Activated T-cell treated with anti-CD3 and anti-CD28 coated beads, Interleukin-2, amount 50 U/mL, for 48 hours (primary cell): ENCODE data around the gene SPP1.
"Not testable (repeated sequence)": the region's sequence is repeated elsewhere in the genome, so short reads cannot be mapped to it uniquely, and the experiment has no call there.

ENCODE experiments used
- DNase-seq, 2 experiments: peaks; one replicate each; pipeline ENCODE4 v3.0.0-alpha.2; 2020

SPP1 gene

GRCh38 chr4:87995435-87995834, 19.9 kb downstream of the SPP1 start:
- DNase-seq = no peak

DNA sequence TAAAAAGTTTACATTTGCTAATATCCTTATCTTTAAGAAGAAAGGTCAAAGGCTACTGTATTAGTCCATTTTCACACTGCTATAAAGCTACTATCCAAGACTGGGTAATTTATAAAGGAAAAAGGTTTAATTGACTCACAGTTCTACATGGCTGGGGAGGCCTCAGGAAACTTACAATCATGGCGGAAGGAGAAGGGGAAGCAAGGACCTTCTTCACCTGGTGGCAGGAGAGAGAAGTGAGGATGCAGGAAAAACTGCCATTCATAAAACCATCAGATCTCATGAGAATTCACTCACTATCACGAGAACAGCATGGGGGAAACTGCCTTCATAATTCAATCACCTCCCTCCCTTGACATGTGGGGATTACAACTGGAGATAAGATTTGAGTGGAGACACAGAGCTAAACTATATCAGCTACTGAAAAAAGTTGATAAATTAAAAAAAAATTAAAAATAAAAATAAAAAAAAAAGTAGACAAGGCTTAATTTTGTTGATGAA, 23.7 kb downstream of the SPP1 start:
- not testable (repeated sequence) for DNase-seq

GRCh38 chr4:88001871-88002270, 26.4 kb downstream of the SPP1 start:
- DNase-seq = no peak

DNA sequence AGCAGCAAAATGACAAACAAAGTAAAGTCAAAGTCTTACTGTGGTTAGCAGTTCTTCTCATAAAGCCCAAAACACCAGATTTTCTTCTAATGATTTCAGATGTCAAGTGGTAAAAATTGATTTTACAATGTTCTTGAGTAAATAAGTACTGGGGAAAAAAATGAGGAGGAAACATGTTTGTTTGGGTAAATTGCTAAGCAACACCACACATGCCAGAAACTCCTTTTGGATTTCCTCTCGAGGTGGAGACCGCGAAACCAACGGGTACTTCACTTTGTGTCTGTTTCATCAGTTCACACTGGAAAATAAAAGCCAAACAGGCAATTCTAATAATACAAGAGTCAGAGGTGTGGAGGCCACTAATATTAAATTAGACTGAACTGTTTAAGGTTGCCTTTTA, 27.3 kb downstream of the SPP1 start:
- no peak for DNase-seq

DNA sequence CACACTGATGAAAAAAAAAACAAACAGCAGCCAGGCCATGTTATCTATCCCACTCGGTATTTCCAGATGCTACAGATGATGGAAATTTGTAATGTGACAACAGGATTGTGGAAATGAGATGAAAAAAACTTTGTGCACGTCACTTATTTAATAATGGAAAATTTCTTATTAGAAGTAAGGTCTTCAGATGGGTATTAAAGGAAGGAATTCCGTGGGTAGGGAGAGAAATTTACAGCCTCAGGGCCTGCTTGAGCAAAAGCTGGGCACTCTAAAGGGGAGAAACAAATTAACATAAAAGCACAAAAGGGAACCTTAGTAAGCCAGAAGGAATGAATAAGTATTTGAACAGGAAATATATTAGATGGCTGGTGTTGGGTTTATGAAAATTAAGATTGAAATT, 27.7 kb downstream of the SPP1 start:
- DNase-seq = no peak

- no peak for DNase-seq
Observed at GRCh38 chr4:88005076-88005475, 29.6 kb downstream of the SPP1 start.

- no peak for DNase-seq
Observed at GRCh38 chr4:88005946-88006345, 30.4 kb downstream of the SPP1 start.

DNA sequence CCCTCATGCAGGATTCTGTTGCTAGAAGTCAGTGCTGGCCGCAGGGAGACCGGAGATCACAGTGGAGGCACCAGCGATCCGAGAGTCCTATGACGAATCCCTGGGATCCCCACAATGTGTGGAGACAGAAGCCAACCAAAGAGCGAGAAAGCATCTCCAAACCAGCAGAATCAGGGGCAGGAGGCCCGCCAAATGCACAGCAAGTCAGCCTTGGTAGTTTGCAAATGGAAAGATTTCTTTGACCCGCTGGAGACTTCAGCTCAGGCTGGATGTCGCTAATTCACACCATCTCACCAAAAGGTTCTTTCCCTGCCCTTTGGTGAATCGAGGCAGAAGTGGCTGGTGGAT, 31.4 kb downstream of the SPP1 start:
- no peak for DNase-seq

GRCh38 chr4:88007304-88008121, 32.0 kb downstream of the SPP1 start, which contains the start of gene PKD2:
Gene PKD2 (plus strand): TSS chr4:88007635. CDS start chr4:88007734, 99 bp downstream.
- peak; percentile 83 to 87 for DNase-seq

- peak; percentile 38 to 50 for DNase-seq
Observed at GRCh38 chr4:88008122-88008742, 32.7 kb downstream of the SPP1 start.

- DNase-seq = no peak
Observed at GRCh38 chr4:88008743-88009171, 33.2 kb downstream of the SPP1 start.

DNA sequence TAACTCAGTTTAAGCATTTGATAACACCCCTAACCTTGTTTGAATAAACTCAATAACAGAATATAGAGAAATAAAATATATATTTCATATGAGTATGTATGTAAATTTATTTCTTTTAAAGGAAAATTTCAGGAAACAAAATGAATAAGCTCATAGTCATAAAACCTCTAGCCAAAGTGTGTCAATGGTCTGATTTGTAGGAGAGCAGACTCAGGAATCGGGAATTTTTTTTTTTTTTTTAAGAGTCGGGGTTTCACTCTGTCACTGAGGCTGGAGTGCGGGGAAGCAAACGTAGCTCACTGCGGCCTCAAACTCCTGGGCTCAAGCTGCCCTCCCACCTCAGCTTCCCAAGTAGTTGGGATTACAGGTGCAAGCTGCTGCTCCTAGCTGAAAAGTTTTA, 34.4 kb downstream of the SPP1 start:
- DNase-seq = no peak

- DNase-seq = no peak
Observed at GRCh38 chr4:88010966-88011365, 35.5 kb downstream of the SPP1 start.

GRCh38 chr4:88012647-88013046, 37.1 kb downstream of the SPP1 start:
- no peak for DNase-seq

DNA sequence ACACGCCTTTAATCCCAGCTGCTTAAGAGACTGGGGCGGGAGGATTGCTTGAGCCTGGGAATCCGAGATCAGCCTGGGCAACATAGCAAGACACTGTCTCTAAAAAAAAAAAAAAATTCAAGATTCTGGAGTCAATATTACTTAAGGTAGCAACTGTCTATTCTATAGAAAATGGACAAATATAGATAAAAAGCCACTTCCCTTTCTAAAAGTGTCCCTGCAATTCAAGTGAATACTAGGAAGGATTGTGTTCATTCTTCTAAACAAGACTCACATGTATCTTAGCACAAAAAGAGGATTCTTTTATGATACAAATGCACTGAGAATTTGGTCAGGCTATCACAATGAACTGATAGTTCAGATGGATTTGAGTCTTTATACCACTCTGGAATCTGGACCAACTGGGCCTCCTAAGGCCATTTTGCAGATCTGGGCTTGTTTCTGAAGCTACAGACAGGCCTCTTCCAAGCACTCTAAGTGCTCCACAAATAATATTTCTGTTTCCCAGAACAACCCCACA, 38.9 kb downstream of the SPP1 start:
- DNase-seq = no peak

DNA sequence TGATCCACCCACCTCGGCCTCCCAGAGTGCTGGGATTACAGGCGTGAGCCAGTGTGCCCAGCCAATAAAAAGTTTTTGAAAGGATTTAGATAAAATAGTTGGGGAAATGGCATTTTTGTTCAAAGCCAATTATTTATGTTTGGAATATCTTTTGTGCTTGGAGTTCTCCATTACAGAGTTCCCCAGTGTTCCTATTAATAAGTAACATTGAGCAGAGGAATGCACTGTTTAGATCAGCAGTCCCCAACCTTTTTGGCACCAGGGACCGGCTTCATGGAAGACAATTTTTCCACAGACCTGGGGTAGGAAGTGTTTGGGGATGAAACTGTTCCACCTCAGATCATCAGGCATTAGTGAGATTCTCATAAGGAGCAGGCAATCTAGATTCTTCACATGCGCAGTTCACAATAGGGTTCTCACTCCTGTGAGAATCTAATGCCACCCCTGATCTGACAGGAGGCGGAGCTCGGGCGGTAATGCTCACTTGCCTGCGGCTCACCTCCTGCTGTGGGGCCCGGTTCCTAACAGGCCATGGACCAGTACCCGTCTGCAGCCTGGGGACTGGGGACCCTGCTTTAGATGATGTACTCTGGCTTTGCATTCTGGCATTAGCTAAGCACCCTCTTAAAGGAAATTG, 40.3 kb downstream of the SPP1 start:
- no peak for DNase-seq

- no peak for DNase-seq
Observed at GRCh38 chr4:88017516-88018297, 42.2 kb downstream of the SPP1 start.

GRCh38 chr4:88018466-88018865, 43.0 kb downstream of the SPP1 start:
- DNase-seq = no peak

DNA sequence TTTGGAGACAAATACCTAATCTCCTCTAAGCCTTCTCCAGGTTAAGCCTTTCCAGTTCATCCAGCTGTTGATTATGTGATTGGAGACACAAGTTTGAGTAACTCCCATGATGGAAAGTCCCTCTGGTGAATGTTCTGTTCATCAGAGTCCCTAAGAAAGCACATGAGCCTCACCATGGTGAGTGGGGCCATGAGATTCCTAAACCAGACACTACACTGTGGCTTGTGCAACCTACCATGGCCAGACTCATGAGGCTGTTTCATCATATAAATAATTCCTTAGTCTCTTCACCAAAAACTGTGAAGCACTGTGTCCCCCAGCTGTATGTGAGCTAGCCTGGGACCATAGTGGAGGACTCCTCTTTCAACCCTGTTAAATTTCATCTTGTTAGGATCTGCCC, 46.3 kb downstream of the SPP1 start:
- no peak for DNase-seq

DNA sequence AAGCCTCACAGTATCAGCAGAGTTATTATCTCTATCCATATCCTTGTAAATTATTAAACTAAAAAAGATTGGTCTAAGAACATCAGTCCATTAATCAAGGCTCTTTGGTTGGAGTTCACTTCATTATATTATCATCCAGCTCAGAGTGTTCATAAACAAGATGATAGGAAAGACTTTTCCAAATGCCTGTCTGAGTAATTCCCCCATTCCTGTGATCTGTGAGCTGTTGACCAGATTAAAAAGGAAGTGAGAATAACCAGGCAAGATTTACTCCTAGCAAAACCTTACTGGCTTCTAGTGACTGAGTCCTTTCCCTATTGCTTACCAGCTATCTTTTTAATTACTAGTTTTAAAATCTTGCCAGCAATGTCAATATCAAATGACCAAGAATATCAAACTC, 46.8 kb downstream of the SPP1 start:
- no peak for DNase-seq

GRCh38 chr4:88025868-88026661, 50.6 kb downstream of the SPP1 start:
- not testable (repeated sequence) for DNase-seq
